ENCODE results near the gene SIL1.

Gene SIL1

GRCh38 chr5:138949223-138949574, 249.0 kb downstream of the SIL1 start:
- no peak for TF ChIP-seq EP300 (IDR thresholded peaks at IDR 0.05; ENCODE audit: borderline replicate concordance)
- TF ChIP-seq, protein P1, sequence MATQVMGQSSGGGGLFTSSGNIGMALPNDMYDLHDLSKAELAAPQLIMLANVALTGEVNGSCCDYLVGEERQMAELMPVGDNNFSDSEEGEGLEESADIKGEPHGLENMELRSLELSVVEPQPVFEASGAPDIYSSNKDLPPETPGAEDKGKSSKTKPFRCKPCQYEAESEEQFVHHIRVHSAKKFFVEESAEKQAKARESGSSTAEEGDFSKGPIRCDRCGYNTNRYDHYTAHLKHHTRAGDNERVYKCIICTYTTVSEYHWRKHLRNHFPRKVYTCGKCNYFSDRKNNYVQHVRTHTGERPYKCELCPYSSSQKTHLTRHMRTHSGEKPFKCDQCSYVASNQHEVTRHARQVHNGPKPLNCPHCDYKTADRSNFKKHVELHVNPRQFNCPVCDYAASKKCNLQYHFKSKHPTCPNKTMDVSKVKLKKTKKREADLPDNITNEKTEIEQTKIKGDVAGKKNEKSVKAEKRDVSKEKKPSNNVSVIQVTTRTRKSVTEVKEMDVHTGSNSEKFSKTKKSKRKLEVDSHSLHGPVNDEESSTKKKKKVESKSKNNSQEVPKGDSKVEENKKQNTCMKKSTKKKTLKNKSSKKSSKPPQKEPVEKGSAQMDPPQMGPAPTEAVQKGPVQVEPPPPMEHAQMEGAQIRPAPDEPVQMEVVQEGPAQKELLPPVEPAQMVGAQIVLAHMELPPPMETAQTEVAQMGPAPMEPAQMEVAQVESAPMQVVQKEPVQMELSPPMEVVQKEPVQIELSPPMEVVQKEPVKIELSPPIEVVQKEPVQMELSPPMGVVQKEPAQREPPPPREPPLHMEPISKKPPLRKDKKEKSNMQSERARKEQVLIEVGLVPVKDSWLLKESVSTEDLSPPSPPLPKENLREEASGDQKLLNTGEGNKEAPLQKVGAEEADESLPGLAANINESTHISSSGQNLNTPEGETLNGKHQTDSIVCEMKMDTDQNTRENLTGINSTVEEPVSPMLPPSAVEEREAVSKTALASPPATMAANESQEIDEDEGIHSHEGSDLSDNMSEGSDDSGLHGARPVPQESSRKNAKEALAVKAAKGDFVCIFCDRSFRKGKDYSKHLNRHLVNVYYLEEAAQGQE (IDR thresholded peaks at IDR 0.05; ENCODE audit: low read depth) = no peak
- no peak for TF ChIP-seq YY1 (IDR thresholded peaks at IDR 0.05; ENCODE audit: low read depth)
- TF ChIP-seq FOXM1 (IDR thresholded peaks at IDR 0.05; ENCODE audit: borderline replicate concordance, low read depth) = no peak
- TF ChIP-seq USF1 (IDR thresholded peaks at IDR 0.05) = no peak
- TF ChIP-seq TCF12 (IDR thresholded peaks at IDR 0.05; ENCODE audit: low read depth) = no peak
- TF ChIP-seq NFIC (IDR thresholded peaks at IDR 0.05) = no peak

GRCh38 chr5:138948471-138949222, 249.5 kb downstream of the SIL1 start:
- no peak for TF ChIP-seq FOXM1 (IDR thresholded peaks at IDR 0.05; ENCODE audit: borderline replicate concordance, low read depth)
- no peak for TF ChIP-seq YY1 (IDR thresholded peaks at IDR 0.05; ENCODE audit: low read depth)
- TF ChIP-seq, protein P2, sequence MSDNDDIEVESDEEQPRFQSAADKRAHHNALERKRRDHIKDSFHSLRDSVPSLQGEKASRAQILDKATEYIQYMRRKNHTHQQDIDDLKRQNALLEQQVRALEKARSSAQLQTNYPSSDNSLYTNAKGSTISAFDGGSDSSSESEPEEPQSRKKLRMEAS (IDR thresholded peaks at IDR 0.05) = no peak
- TF ChIP-seq CEBPB (IDR thresholded peaks at IDR 0.05) = no peak
- TF ChIP-seq TCF12 (IDR thresholded peaks at IDR 0.05; ENCODE audit: low read depth) = no peak

- TF ChIP-seq CREB1 (IDR thresholded peaks at IDR 0.05; ENCODE audit: low read depth) (no peak), TEAD4 (IDR thresholded peaks at IDR 0.05) (no peak), USF1 (IDR thresholded peaks at IDR 0.05) (no peak), ZBTB7A (IDR thresholded peaks at IDR 0.05; ENCODE audit: low read depth) (no peak), YY1 (IDR thresholded peaks at IDR 0.05; ENCODE audit: low read depth) (no peak), TAF1 (IDR thresholded peaks at IDR 0.05; ENCODE audit: low read depth) (no peak), CEBPB (IDR thresholded peaks at IDR 0.05) (no peak), NFIC (IDR thresholded peaks at IDR 0.05) (no peak), FOXM1 (IDR thresholded peaks at IDR 0.05; ENCODE audit: borderline replicate concordance, low read depth) (no peak), RAD21 (IDR thresholded peaks at IDR 0.05; ENCODE audit: low read depth) (no peak), EGR1 (IDR thresholded peaks at IDR 0.05) (no peak), TCF12 (IDR thresholded peaks at IDR 0.05; ENCODE audit: low read depth) (no peak), EP300 (IDR thresholded peaks at IDR 0.05; ENCODE audit: borderline replicate concordance) (no peak)
- TF ChIP-seq, protein P1 (IDR thresholded peaks at IDR 0.05; ENCODE audit: low read depth) = no peak
- TF ChIP-seq, protein P2 (IDR thresholded peaks at IDR 0.05) = no peak
Measured at GRCh38 chr5:138947780-138948179, 250.4 kb downstream of the SIL1 start.

- no peak for TF ChIP-seq EGR1 (IDR thresholded peaks at IDR 0.05)
- TF ChIP-seq CEBPB (IDR thresholded peaks at IDR 0.05) = no peak
- TF ChIP-seq EP300 (IDR thresholded peaks at IDR 0.05; ENCODE audit: borderline replicate concordance) = no peak
- TF ChIP-seq, protein P1 (IDR thresholded peaks at IDR 0.05; ENCODE audit: low read depth) = no peak
- no peak for TF ChIP-seq CREB1 (IDR thresholded peaks at IDR 0.05; ENCODE audit: low read depth)
- TF ChIP-seq NFIC (IDR thresholded peaks at IDR 0.05) = no peak
- TF ChIP-seq, protein P2 (IDR thresholded peaks at IDR 0.05) = no peak
- no peak for TF ChIP-seq TEAD4 (IDR thresholded peaks at IDR 0.05)
- no peak for TF ChIP-seq USF1 (IDR thresholded peaks at IDR 0.05)
- TF ChIP-seq TAF1 (IDR thresholded peaks at IDR 0.05; ENCODE audit: low read depth) = no peak
- TF ChIP-seq RAD21 (IDR thresholded peaks at IDR 0.05; ENCODE audit: low read depth) = no peak
- TF ChIP-seq YY1 (IDR thresholded peaks at IDR 0.05; ENCODE audit: low read depth) = no peak
- TF ChIP-seq FOXM1 (IDR thresholded peaks at IDR 0.05; ENCODE audit: borderline replicate concordance, low read depth) = no peak
- no peak for TF ChIP-seq ZBTB7A (IDR thresholded peaks at IDR 0.05; ENCODE audit: low read depth)
- no peak for TF ChIP-seq TCF12 (IDR thresholded peaks at IDR 0.05; ENCODE audit: low read depth)
Measured at GRCh38 chr5:138946831-138947560, 251.2 kb downstream of the SIL1 start.
